HepG2 (cell line): Measurements from ENCODE around the gene PANK1. TPM values are rescaled to one million over a fixed set of nuclear protein-coding genes. Genes with fewer than 3 reads are reported as not detected.

Experiments used
- ATAC-seq: fragments of 200-7000 bp; cut with Tn5 transposase; 3 replicates; pipeline ENCODE4 v1.9.1; 2020; ENCODE audit warnings: mild to moderate bottlenecking, moderate library complexity
- BruUV-seq: library from RNA; stranded (reverse); fragments of 400-500 nt; replicated peaks from 2 replicates; lab custom pipeline; 2021; lab: Mats Ljungman, UMichigan
- CTCF ChIA-PET: fragments of 300-600 bp; formaldehyde crosslinking; extraction: SDS; loops from one replicate; lab custom pipeline; 2021; ENCODE audit warnings: low total read pairs, inconsistent platforms, low intra/inter-chr PET ratio; lab: Yijun Ruan, JAX
- POLR2A ChIA-PET: fragments of 350-600 bp; sonication (Branson Sonifier 250); formaldehyde crosslinking; loops from one replicate; lab custom pipeline; 2020; ENCODE audit warnings: antibody characterized with exemption, inconsistent platforms; lab: Yijun Ruan, JAX
- DNase-seq: peaks from one replicate; pipeline ENCODE4 v3.0.0-alpha.2; 2015; ENCODE audit warnings: low spot score
- FAIRE-seq: peaks from 3 replicates; lab custom pipeline; 2011; peaks lifted over from hg19 to GRCh38; lab: Jason Lieb, UNC
- H2AFZ ChIP-seq: one replicate; pipeline ENCODE4 v1.6.1; 2011; ENCODE audit warnings: low read length, inconsistent platforms
- H3K27ac ChIP-seq: fragments of 300-600 bp; 3 replicates; pipeline ENCODE4 v1.8.0; 2011; ENCODE audit warnings: mixed run types, mild to moderate bottlenecking, mixed read lengths, low read length, inconsistent platforms; ENCODE audit not compliant: insufficient read depth; ENCODE audit errors: extremely low read length
- H3K27me3 ChIP-seq, 2 experiments: fragments of 200-600 bp in 1 of 2; 2 replicates in 1 of 2; 3 replicates in 1 of 2; pipeline versions ENCODE4 v1.6.0 to v1.8.0; 2011; ENCODE audit warnings: low read length in 2 of 2, mild to moderate bottlenecking in 2 of 2, moderate library complexity in 2 of 2, inconsistent platforms in 1 of 2; ENCODE audit not compliant: insufficient read depth in 2 of 2, control insufficient read depth in 1 of 2
- H3K36me3 ChIP-seq, 2 experiments: fragments of 200-600 bp in 1 of 2; replicated peaks in 1 of 2; 2 replicates in 1 of 2; 3 replicates in 1 of 2; pipeline versions ENCODE4 v1.5.1 to v1.8.0; 2011; ENCODE audit warnings: low read length in 2 of 2, inconsistent platforms in 1 of 2; ENCODE audit not compliant: insufficient read depth in 2 of 2, control insufficient read depth in 1 of 2
- H3K4me1 ChIP-seq: 2 replicates; pipeline ENCODE4 v1.5.1; 2012; ENCODE audit warnings: low read length, inconsistent platforms; ENCODE audit not compliant: insufficient read depth
- H3K4me2 ChIP-seq: 2 replicates; pipeline ENCODE4 v1.6.0; 2011; ENCODE audit warnings: low read depth, low read length, inconsistent platforms
- H3K4me3 ChIP-seq, 3 experiments: fragments of 200-600 bp in 1 of 3; sonication (generic), shearing (Covaris generic) in 1 of 3; replicated peaks in 1 of 3; 2 replicates each; pipeline ENCODE4 v1.5.1; 2011 to 2016; ENCODE audit warnings: low read length in 3 of 3, inconsistent platforms in 2 of 3, low read depth in 2 of 3, mild to moderate bottlenecking in 2 of 3, control low read depth in 1 of 3, mixed read lengths in 1 of 3; ENCODE audit not compliant: insufficient read depth in 1 of 3
- H3K79me2 ChIP-seq: one replicate; pipeline ENCODE4 v1.6.1; 2011; ENCODE audit warnings: low read length, inconsistent platforms; ENCODE audit not compliant: insufficient read depth
- H3K9ac ChIP-seq: 2 replicates; pipeline ENCODE4 v1.6.0; 2011; ENCODE audit warnings: mild to moderate bottlenecking, low read depth, low read length, inconsistent platforms; ENCODE audit not compliant: insufficient read depth
- H3K9me3 ChIP-seq: 2 replicates; pipeline ENCODE4 v1.5.1; 2012; ENCODE audit warnings: mild to moderate bottlenecking, low read length
- H4K20me1 ChIP-seq: 2 replicates; pipeline ENCODE4 v1.6.0; 2011; ENCODE audit warnings: inconsistent platforms, mild to moderate bottlenecking, low read length, moderate library complexity; ENCODE audit not compliant: insufficient read depth
- ATF2 ChIP-seq: sonication (generic); formaldehyde crosslinking; IDR thresholded peaks from 2 replicates; pipeline ENCODE4 v1.4.0; 2020; ENCODE audit warnings: missing genetic modification reagents
- DNMT3B ChIP-seq: conservative IDR thresholded peaks from 2 replicates; pipeline ENCODE4 v1.6.1; 2016; ENCODE audit warnings: missing biosample characterization, control low read depth
- PPARG ChIP-seq: conservative IDR thresholded peaks from 2 replicates; pipeline ENCODE4 v1.6.1; 2016; ENCODE audit warnings: missing biosample characterization, missing genetic modification reagents
- TEF ChIP-seq: sonication (generic); formaldehyde crosslinking; IDR thresholded peaks from 2 replicates; pipeline ENCODE4 v1.5.0; 2020; ENCODE audit warnings: missing genetic modification reagents
- WGBS: methylation state at CpG from one replicate; pipeline ENCODE4 v1.1.6; 2017; ENCODE audit warnings: low lambda C conversion rate; 5-methylcytosine and 5-hydroxymethylcytosine counted together
- in situ Hi-C: cut with HindIII; loops from 2 replicates; pipeline ENCODE4 v1.10.0; 2017; ENCODE audit warnings: low pct_unique_long_range_greater_than_20kb; ENCODE audit not compliant: extremely low pct_ligation_motif_present
- intact Hi-C: fragments of 100-400 bp; cut with micrococcal nuclease; formaldehyde crosslinking; loops from one replicate; pipeline ENCODE4 v1.10.0; 2022; ENCODE audit not compliant: unreplicated experiment
- polyA plus RNA-seq, 8 experiments: library from polyadenylated mRNA; depleted of rRNA in 3 of 8; stranded (reverse) in 7 of 8; unstranded in 1 of 8; fragments of >200 nt; fragmentation: Illumina TruSeq in 4 of 8; extraction: Trizol in 4 of 8; gene quantifications; 2 replicates each; pipeline versions ENCODE4 v1.2.1 to v1.2.3, GENCODE V29; 2011 to 2016; ENCODE audit warnings: low read depth in 4 of 8, missing spikeins in 1 of 8, mixed read lengths in 1 of 8; ENCODE audit not compliant: insufficient read depth in 1 of 8
- total RNA-seq, 5 experiments: library from RNA; depleted of rRNA; stranded (reverse); fragments of >200 nt; fragmentation: Illumina TruSeq; extraction: Trizol; gene quantifications; 2 replicates each; pipeline ENCODE4 v1.2.3, GENCODE V29; 2016; ENCODE audit warnings: low read depth in 1 of 5
- TF ChIP-seq, protein P1 (sequence below): sonication (generic); formaldehyde crosslinking; IDR thresholded peaks from 2 replicates; pipeline ENCODE4 v1.8.1; 2023; ENCODE audit warnings: mild to moderate bottlenecking, missing genetic modification reagents

PANK1 gene
- total and polyA plus RNA-seq, 2 of the 13 experiments (the other 11 are each of a cell fraction or from before 2014, with no cell fraction given): 18.2 to 33.3 TPM

GRCh38 chr10:89592539-89592938, 52.5 kb downstream of the PANK1 start (continued):
- TF ChIP-seq ATF2 (CRISPR knock-in tag): no peak
- no peak for TF ChIP-seq DNMT3B (CRISPR knock-in tag)
- TF ChIP-seq TEF: no peak

DNA sequence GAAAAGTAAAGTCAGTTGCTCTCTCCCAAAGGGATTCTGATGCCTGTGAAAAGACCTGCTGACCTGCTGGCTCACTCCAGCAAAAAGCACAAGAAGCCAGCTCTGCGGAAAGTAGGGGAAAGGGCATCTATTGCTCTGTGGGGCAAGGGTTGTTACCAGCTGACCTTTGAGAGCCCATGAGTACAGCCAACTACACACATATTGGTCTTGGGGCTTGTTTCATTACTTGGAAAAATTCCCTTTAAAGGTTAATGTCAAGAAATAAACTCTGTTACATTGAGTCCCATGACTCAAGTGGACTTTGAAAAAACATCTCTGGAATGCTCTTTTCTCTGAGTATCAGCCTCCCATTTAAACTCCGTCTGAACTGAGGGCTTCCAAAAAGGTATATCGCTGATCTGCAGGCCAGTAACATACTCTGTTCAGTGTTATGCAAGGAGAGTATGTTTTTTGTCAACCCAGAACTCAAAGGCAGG, 53.2 kb downstream of the PANK1 start:
- Histone ChIP-seq H3K79me2 (no peaks in the 10 kb centered on the region), H2AFZ (no peak overlapping the region), H3K27ac (peak overlapping the region; percentile 8), H3K4me2 (no peak overlapping the region), H3K27me3 (no peaks in the 10 kb centered on the region), H4K20me1 (no peaks in the 10 kb centered on the region), H3K4me3 (no peak overlapping the region), H3K4me1 (peaks cover 15% of the 10 kb centered on the region), H3K9me3 (no peaks in the 10 kb centered on the region), H3K36me3 (peaks cover 5 to 32% of the 10 kb centered on the region in 2 experiments), H3K9ac (no peak overlapping the region)
- DNase-seq (no peak), ATAC-seq (peak; percentile 44), FAIRE-seq (no peak)
- WGBS: 76% methylated on average over 3 of the region's 3 CpGs
- in situ Hi-C loops: no loop called here
- ChIA-PET CTCF (no interaction called here), POLR2A (no interaction called here)
- BruUV-seq: no TSS peak
- intact Hi-C loops: no loop called here
- TF ChIP-seq PPARG (CRISPR knock-in tag): 0 out of 2 replicates have a peak, but pooled peaks have one; percentile 39
- TF ChIP-seq, protein P1, sequence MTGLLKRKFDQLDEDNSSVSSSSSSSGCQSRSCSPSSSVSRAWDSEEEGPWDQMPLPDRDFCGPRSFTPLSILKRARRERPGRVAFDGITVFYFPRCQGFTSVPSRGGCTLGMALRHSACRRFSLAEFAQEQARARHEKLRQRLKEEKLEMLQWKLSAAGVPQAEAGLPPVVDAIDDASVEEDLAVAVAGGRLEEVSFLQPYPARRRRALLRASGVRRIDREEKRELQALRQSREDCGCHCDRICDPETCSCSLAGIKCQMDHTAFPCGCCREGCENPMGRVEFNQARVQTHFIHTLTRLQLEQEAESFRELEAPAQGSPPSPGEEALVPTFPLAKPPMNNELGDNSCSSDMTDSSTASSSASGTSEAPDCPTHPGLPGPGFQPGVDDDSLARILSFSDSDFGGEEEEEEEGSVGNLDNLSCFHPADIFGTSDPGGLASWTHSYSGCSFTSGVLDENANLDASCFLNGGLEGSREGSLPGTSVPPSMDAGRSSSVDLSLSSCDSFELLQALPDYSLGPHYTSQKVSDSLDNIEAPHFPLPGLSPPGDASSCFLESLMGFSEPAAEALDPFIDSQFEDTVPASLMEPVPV (CRISPR knock-in tag): no peak
